H1 (cell line): ENCODE data around the gene MMP15. TPM values are rescaled to one million over a fixed set of nuclear protein-coding genes. Genes with fewer than 3 reads are reported as not detected.

Source experiments
- CTCF ChIA-PET: fragments of 300-600 bp; sonication (Branson Sonifier 250); formaldehyde crosslinking; loops from one replicate; lab custom pipeline; 2021; ENCODE audit not compliant: partially characterized antibody; lab: Charles Lee
- POLR2A ChIA-PET: fragments of 300-600 bp; sonication (Branson Sonifier 250); formaldehyde crosslinking; loops from one replicate; lab custom pipeline; 2021; ENCODE audit warnings: inconsistent platforms; ENCODE audit not compliant: partially characterized antibody; lab: Charles Lee
- DNase-seq, 2 experiments: peaks; one replicate each; pipeline versions ENCODE4 v3.0.0 to v3.0.0-alpha.2; 2010 to 2022; ENCODE audit warnings: low spot score in 2 of 2, low read depth in 1 of 2, mixed read lengths in 1 of 2
- FAIRE-seq: peaks from 2 replicates; lab custom pipeline; 2011; peaks lifted over from hg19 to GRCh38; lab: Jason Lieb, UNC
- H2AFZ ChIP-seq: 2 replicates; pipeline ENCODE4 v1.8.1; 2012; ENCODE audit warnings: low read length, inconsistent platforms
- H2AK5ac ChIP-seq: 2 replicates; pipeline ENCODE4 v1.6.1; 2013; ENCODE audit warnings: low read depth, low read length
- H2BK120ac ChIP-seq: replicated peaks from 2 replicates; pipeline ENCODE3; 2013; ENCODE audit warnings: low read depth, low read length, inconsistent platforms
- H2BK12ac ChIP-seq: 2 replicates; pipeline ENCODE4 v1.6.1; 2013; ENCODE audit warnings: low read depth, low read length
- H2BK15ac ChIP-seq: 2 replicates; pipeline ENCODE4 v1.6.1; 2013; ENCODE audit warnings: low read length
- H2BK20ac ChIP-seq: 2 replicates; pipeline ENCODE4 v1.6.1; 2013; ENCODE audit warnings: low read length
- H2BK5ac ChIP-seq: 2 replicates; pipeline ENCODE4 v1.6.1; 2013; ENCODE audit warnings: low read depth, low read length
- H3K14ac ChIP-seq: 2 replicates; pipeline ENCODE4 v1.6.1; 2013; ENCODE audit warnings: inconsistent platforms; ENCODE audit not compliant: insufficient read length
- H3K18ac ChIP-seq: 2 replicates; pipeline ENCODE4 v1.6.1; 2013; ENCODE audit warnings: low read length; ENCODE audit errors: extremely low read depth
- H3K23ac ChIP-seq: 2 replicates; pipeline ENCODE4 v1.6.1; 2013; ENCODE audit warnings: inconsistent platforms; ENCODE audit not compliant: insufficient read length
- H3K23me2 ChIP-seq: 2 replicates; pipeline ENCODE4 v1.6.1; 2013; ENCODE audit warnings: low read depth, low read length
- H3K27ac ChIP-seq: 2 replicates; pipeline ENCODE4 v1.6.1; 2011; ENCODE audit warnings: low read depth, low read length, inconsistent platforms
- H3K27me3 ChIP-seq, 4 experiments: replicated peaks in 1 of 4; 1 replicate in 1 of 4; 2 replicates in 3 of 4; pipeline versions ENCODE4 v1.6.1 to v1.8.1; 2011 to 2013; ENCODE audit warnings: low read length in 3 of 4, mild to moderate bottlenecking in 3 of 4, inconsistent platforms in 2 of 4, mixed read lengths in 2 of 4, moderate library complexity in 1 of 4; ENCODE audit not compliant: control insufficient read depth in 3 of 4, insufficient read depth in 3 of 4; ENCODE audit errors: extremely low read depth in 1 of 4
- H3K36me3 ChIP-seq, 4 experiments: 2 replicates each; pipeline versions ENCODE4 v1.6.1 to v1.8.1; 2011 to 2013; ENCODE audit warnings: mild to moderate bottlenecking in 4 of 4, low read length in 3 of 4, moderate library complexity in 2 of 4, control low read depth in 1 of 4, inconsistent platforms in 1 of 4; ENCODE audit not compliant: insufficient read depth in 4 of 4, control insufficient read depth in 2 of 4
- H3K4ac ChIP-seq: replicated peaks from 2 replicates; pipeline ENCODE3; 2013; ENCODE audit warnings: low read length, low read depth, mixed read lengths, inconsistent platforms; ENCODE audit not compliant: insufficient read length
- H3K4me1 ChIP-seq, 4 experiments: replicated peaks in 1 of 4; 1 replicate in 1 of 4; 2 replicates in 3 of 4; pipeline versions ENCODE4 v1.6.1 to v1.8.1; 2011 to 2013; ENCODE audit warnings: low read length in 3 of 4, inconsistent platforms in 2 of 4, mixed read lengths in 1 of 4; ENCODE audit not compliant: insufficient read depth in 4 of 4, control insufficient read depth in 3 of 4
- H3K4me2 ChIP-seq, 2 experiments: 2 replicates each; pipeline versions ENCODE4 v1.6.1 to v1.8.1; 2011 to 2013; ENCODE audit warnings: low read depth in 2 of 2, low read length in 2 of 2, control low read depth in 1 of 2, inconsistent platforms in 1 of 2, mild to moderate bottlenecking in 1 of 2; ENCODE audit not compliant: insufficient read depth in 1 of 2
- H3K4me3 ChIP-seq, 4 experiments: fragments of 200-600, 300-600 bp in 1 of 4; sonication (generic), shearing (Covaris generic), sonication (Bioruptor Twin) in 1 of 4; 2 replicates each; pipeline versions ENCODE4 v1.5.1 to v1.8.1; 2011 to 2016; ENCODE audit warnings: low read length in 4 of 4, low read depth in 3 of 4, control low read depth in 2 of 4, inconsistent platforms in 2 of 4, mild to moderate bottlenecking in 2 of 4, mixed read lengths in 1 of 4, moderate library complexity in 1 of 4; ENCODE audit not compliant: insufficient read depth in 2 of 4; ENCODE audit errors: extremely low read depth in 1 of 4
- H3K56ac ChIP-seq: replicated peaks from 2 replicates; pipeline ENCODE3; 2013; ENCODE audit warnings: low read depth, mild to moderate bottlenecking, mixed read lengths, low read length, inconsistent platforms; ENCODE audit not compliant: insufficient read length
- H3K79me1 ChIP-seq: 2 replicates; pipeline ENCODE4 v1.6.1; 2013; ENCODE audit warnings: low read depth, low read length, control low read depth
- H3K79me2 ChIP-seq, 2 experiments: 2 replicates each; pipeline versions ENCODE4 v1.6.1 to v1.8.1; 2012 to 2013; ENCODE audit warnings: low read length in 2 of 2, mild to moderate bottlenecking in 2 of 2, inconsistent platforms in 1 of 2; ENCODE audit not compliant: insufficient read depth in 2 of 2, control insufficient read depth in 1 of 2
- H3K9ac ChIP-seq, 4 experiments: replicated peaks in 1 of 4; 1 replicate in 1 of 4; 2 replicates in 3 of 4; pipeline versions ENCODE4 v1.6.1 to v1.8.1; 2011 to 2013; ENCODE audit warnings: low read depth in 3 of 4, low read length in 3 of 4, control low read depth in 2 of 4, mild to moderate bottlenecking in 2 of 4, moderate library complexity in 2 of 4, inconsistent platforms in 1 of 4; ENCODE audit errors: extremely low read depth in 1 of 4
- H3K9me3 ChIP-seq, 2 experiments: 2 replicates each; pipeline versions ENCODE4 v1.6.1 to v1.8.1; 2012 to 2013; ENCODE audit warnings: mild to moderate bottlenecking in 2 of 2, moderate library complexity in 2 of 2, control low read depth in 1 of 2, inconsistent platforms in 1 of 2, low read depth in 1 of 2, low read length in 1 of 2, mixed read lengths in 1 of 2; ENCODE audit not compliant: insufficient read depth in 2 of 2
- H4K20me1 ChIP-seq, 2 experiments: replicated peaks in 1 of 2; 2 replicates each; pipeline versions ENCODE3 to v1.8.1; 2011 to 2013; ENCODE audit warnings: inconsistent platforms in 2 of 2, low read length in 2 of 2, mild to moderate bottlenecking in 1 of 2; ENCODE audit not compliant: insufficient read depth in 2 of 2, control insufficient read depth in 1 of 2
- H4K5ac ChIP-seq: 2 replicates; pipeline ENCODE4 v1.6.1; 2013; ENCODE audit warnings: low read length, low read depth, mixed read lengths, inconsistent platforms; ENCODE audit not compliant: insufficient read length
- H4K8ac ChIP-seq: 2 replicates; pipeline ENCODE4 v1.8.0; 2013; ENCODE audit warnings: mild to moderate bottlenecking, moderate library complexity, low read length, inconsistent platforms; ENCODE audit not compliant: insufficient read depth; ENCODE audit errors: extremely low read depth
- H4K91ac ChIP-seq: replicated peaks from 2 replicates; pipeline ENCODE3; 2013; ENCODE audit warnings: low read length, mixed read lengths, inconsistent platforms; ENCODE audit not compliant: insufficient read length
- ASH2L ChIP-seq: fragments of 200-600, 300-600 bp; sonication (generic); IDR thresholded peaks from one replicate; pipeline ENCODE4 v1.7.1; 2017; ENCODE audit warnings: low read length
- CREB1 ChIP-seq: IDR thresholded peaks from 2 replicates; pipeline ENCODE4 v1.6.1; 2012; ENCODE audit warnings: inconsistent platforms
- EGR1 ChIP-seq: IDR thresholded peaks from 2 replicates; pipeline ENCODE4 v1.6.1; 2011; ENCODE audit warnings: low read depth, low read length, borderline replicate concordance
- EP300 ChIP-seq, 2 experiments: IDR thresholded peaks; 1 replicate in 1 of 2; 2 replicates in 1 of 2; pipeline ENCODE4 v1.6.1; 2011 to 2012; ENCODE audit warnings: low read depth in 2 of 2, low read length in 2 of 2, mild to moderate bottlenecking in 2 of 2, borderline replicate concordance in 1 of 2, inconsistent platforms in 1 of 2, moderate library complexity in 1 of 2
- SAP30 ChIP-seq: fragments of 300-600 bp; sonication (generic); IDR thresholded peaks from 2 replicates; pipeline ENCODE4 v1.7.1; 2012; ENCODE audit warnings: low read length, moderate library complexity, mild to moderate bottlenecking, inconsistent platforms; ENCODE audit not compliant: insufficient read depth, insufficient replicate concordance
- SP1 ChIP-seq: IDR thresholded peaks from 2 replicates; pipeline ENCODE4 v1.6.1; 2011; ENCODE audit warnings: low read depth, low read length
- SP4 ChIP-seq: IDR thresholded peaks from 2 replicates; pipeline ENCODE4 v1.6.1; 2012; ENCODE audit warnings: low read length, inconsistent platforms
- TAF1 ChIP-seq: IDR thresholded peaks from 2 replicates; pipeline ENCODE4 v1.6.1; 2011; ENCODE audit warnings: mild to moderate bottlenecking, low read depth, low read length
- TEAD4 ChIP-seq: IDR thresholded peaks from 2 replicates; pipeline ENCODE4 v1.6.1; 2012; ENCODE audit warnings: low read depth, low read length, inconsistent platforms, mixed read lengths
- WGBS, 2 experiments: shearing (Covaris generic) in 1 of 2; methylation state at CpG; one replicate each; pipeline versions ENCODE4 v1.1.6 to v1.1.7; 2013 to 2015; ENCODE audit warnings: low lambda C conversion rate in 2 of 2, mixed read lengths in 2 of 2, inconsistent platforms in 1 of 2, low coverage in 1 of 2, missing lambda C conversion rate in 1 of 2; ENCODE audit not compliant: insufficient replicate concordance in 2 of 2, insufficient coverage in 1 of 2, insufficient read length in 1 of 2; ENCODE audit errors: extremely low coverage in 1 of 2, missing lambda C conversion rate in 1 of 2; 5-methylcytosine and 5-hydroxymethylcytosine counted together
- polyA plus RNA-seq, 7 experiments: library from polyadenylated mRNA; depleted of rRNA in 3 of 7; stranded (reverse) in 5 of 7; unstranded in 2 of 7; fragments of >200 nt in 5 of 7; fragments of 200-250 nt in 2 of 7; gene quantifications; 1 replicate in 5 of 7; 2 replicates in 1 of 7; 4 replicates in 1 of 7; pipeline versions ENCODE4 v1.2.1 to v1.2.3, GENCODE V29; 2011 to 2013; ENCODE audit warnings: missing spikeins in 2 of 7, mixed read lengths in 2 of 7
- total RNA-seq: library from RNA; stranded (reverse); fragmentation: NEBNext Ultra II Directional; extraction: Animal tissue kit (Norgen Biotek cat#: 25700); gene quantifications from 2 replicates; pipeline ENCODE4 v1.2.1, GENCODE V29; 2021

Gene MMP15
- total and polyA plus RNA-seq, 2 of the 8 experiments (the other 6 are each of a cell fraction or from before 2014, with no cell fraction given): 38.5 to 42.2 TPM

GRCh38 chr16:57995721-57996405 is 29.7 kb upstream of the MMP15 start:
- POLR2A ChIA-PET: interaction anchor here (1.2 kb wide), 1 partner anchor 21 kb away, joined by 3 read pairs; no protein-coding TSS in a partner anchor
- Histone ChIP-seq H3K18ac (no peak overlapping the region), H3K23ac (no peak overlapping the region), H2BK120ac (no peak overlapping the region), H2AK5ac (no peak overlapping the region), H2BK20ac (no peak overlapping the region), H3K23me2 (peaks cover 2% of the 10 kb centered on the region; the same call in 1 of the 2 replicates), H4K8ac (no peak overlapping the region; the same call in 1 of the 2 replicates), H3K4me2 (no peak overlapping the region), H3K79me1 (no peaks in the 10 kb centered on the region), H2BK12ac (no peak overlapping the region), H2AFZ (no peak overlapping the region), H3K27ac (no peak overlapping the region; the same call in 1 of the 2 replicates), H3K14ac (no peak overlapping the region), H3K27me3 (peaks cover 0 to 3% (median 0%) of the 10 kb centered on the region in 4 experiments; a peak in 2 of 7 replicates), H4K5ac (no peak overlapping the region), H3K4me3 (no peak overlapping the region), H3K36me3 (peaks cover 0 to 12% (median 3%) of the 10 kb centered on the region in 4 experiments; a peak in 4 of 8 replicates), H2BK15ac (no peak overlapping the region; the same call in 1 of the 2 replicates), H3K9me3 (no peaks in the 10 kb centered on the region), H2BK5ac (no peak overlapping the region), H4K91ac (no peak overlapping the region), H3K79me2 (no peaks in the 10 kb centered on the region), H3K56ac (no peak overlapping the region), H3K4me1 (peaks cover 4 to 14% (median 7%) of the 10 kb centered on the region in 4 experiments; a peak in 6 of 7 replicates), H3K4ac (no peak overlapping the region), H3K9ac (no peak overlapping the region), H4K20me1 (peaks cover 1 to 7% of the 10 kb centered on the region in 2 experiments)
- 87% methylated on average over 18 of the region's 18 CpGs; no CpG with 5 or more reads in 1 of the 2 experiments for WGBS, 2 experiments
- TF ChIP-seq TEAD4 (no peak), SP1 (no peak), ASH2L (no peak), SP4 (no peak), CREB1 (no peak), SAP30 (no peak), EGR1 (no peak), TAF1 (no peak), EP300 (IDR thresholded peaks at IDR 0.05; ENCODE audit: borderline replicate concordance in 1 of 2, low read depth in 2 of 2, low read length in 2 of 2) (no peak)
- CTCF ChIA-PET: interaction anchor here (0.9 to 26.3 kb wide), 5 partner anchors 15 to 236 kb away, joined by 3 to 305 read pairs (median 3); no protein-coding TSS in a partner anchor
- FAIRE-seq (no peak), DNase-seq (no peak)
